Islet precursor cell (in vitro differentiated cells): Measurements from ENCODE around the gene TRAF3IP1.
"Not testable (repeated sequence)": the region's sequence is repeated elsewhere in the genome, so short reads cannot be mapped to it uniquely, and the experiment has no call there.

Source experiments
- DNase-seq: peaks from one replicate; pipeline ENCODE4 v3.0.0-alpha.2; 2018

TRAF3IP1 gene

GRCh38 chr2:238344517-238344916 is 24.2 kb downstream of the TRAF3IP1 start:
- DNase-seq: no peak

DNA sequence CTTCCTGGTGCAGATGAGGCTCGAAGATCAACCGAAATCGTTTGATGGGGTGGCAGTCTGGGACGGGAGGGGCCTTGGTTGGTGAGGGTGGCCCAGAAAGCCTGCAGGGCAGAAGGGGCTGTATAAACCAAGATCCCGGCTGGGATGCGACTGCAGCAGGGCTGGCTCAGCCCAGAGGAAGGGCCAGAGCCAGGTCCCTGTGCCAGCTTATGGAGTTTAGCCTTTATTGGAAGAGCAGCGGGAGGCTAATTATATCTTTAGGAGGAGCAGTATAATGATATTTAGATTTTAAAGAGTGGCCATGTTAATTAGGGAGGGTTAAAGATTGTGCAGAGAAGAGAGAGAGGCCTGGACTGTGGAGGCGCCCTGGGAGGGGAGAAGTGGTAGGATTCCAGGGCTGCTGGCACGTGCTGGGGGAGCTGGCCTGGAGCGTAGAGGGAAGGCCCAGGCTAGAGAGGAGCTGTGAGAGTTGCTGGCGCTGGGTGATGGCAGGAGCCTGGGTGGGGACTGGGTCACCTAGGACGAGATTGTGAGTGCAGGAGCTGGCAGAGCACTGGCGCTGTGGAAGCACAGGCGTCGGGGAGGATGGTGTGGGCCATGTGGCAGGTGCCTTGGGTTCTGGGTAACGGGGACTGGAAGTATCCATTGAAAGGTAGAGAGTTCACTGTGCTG is 25.1 kb downstream of the TRAF3IP1 start:
- DNase-seq: no peak

DNA sequence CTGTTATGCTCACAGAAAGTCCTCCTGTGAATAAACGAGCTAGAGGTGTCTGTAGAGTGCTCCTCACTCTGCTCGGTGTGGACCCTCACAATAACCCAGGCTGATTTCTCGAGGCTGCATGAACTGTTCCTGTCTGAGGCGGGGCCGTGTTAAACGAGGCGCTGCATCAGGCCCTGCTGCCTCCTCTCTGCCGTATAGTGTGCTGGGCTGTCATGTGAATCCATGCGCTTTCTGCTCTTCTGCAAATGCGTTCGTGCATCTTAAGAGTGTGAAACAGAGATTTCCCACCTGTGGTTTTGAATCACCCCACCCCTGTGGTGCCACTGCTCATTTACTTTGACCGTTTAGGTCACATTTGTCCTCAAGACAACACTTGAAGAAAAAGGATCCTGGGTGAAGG is 26.2 kb downstream of the TRAF3IP1 start:
- DNase-seq: no peak

DNA sequence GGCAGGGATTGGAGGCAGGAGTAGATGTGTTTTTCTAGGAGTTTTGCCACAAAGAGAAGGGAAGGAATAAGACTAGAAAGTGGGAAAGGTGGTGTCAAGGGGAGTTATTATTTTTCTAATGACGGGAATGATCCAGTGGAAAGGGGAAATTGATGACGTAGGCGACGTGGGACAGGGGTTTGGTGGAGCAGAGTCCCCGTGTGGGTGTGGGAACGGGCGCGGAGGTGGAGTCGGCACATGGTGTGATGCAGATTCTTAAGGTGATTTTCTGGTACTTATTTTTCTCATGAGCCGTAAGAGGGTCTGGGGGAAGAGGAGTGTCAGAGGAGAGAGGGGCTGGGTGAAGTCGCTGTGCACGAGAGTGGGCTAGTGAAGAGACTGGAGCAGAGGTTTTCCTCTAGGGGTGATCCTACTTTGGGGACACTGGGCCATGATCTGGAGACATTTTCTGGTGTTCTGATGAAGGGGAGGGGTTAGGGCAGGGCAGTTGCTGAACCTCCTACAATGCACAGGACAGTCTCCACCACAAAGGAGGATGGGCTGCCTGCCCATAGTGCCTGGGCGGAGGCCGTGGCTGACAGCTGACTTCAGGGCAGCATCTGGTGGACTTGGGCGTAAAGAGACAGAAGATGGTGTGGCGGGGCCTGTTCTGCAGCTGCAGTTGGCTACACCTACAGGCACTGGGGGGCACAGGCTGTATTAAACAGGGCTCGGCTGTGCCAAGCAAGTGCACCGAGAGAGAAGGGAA is 30.0 kb downstream of the TRAF3IP1 start:
- no peak for DNase-seq

DNA sequence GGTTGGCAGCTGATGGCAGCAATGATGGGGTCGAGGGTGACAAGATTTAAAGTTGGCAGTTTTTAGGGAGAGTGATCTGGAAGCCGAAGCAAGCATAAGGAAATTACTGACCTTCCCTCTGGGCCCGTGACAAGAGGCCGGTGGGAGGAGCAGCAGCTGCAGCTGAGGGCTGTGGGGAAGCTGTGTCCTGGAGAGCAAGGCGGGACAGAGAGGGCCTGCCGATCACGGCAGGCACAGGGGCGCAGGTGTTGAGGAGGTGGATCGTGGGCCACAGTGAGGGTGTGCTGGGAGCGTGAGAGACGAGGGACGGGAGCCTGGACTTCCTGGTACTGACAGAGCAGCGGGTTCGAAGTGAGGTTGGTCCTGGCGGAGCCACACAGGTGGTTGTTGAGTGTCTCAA is 31.0 kb downstream of the TRAF3IP1 start:
- DNase-seq: no peak

DNA sequence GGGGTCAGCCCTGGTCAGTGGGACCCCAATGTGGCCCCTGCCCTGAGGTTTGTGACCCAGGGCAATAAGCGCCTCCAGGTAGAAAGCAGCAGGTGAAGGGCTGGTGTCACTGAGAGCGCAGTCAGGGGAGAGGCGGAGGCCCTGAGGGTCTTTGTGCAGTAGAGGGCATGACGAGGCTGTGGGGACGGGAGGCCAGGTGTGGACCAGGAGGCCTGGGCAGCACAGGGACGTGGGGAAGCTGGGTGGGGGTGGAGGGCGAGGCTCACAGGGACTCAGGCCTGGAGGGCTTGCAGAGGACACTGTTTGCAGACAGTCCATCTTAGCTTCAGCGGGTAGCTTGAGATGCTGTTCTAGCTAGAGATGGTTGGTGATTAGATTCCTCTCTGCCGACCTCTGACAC is 32.0 kb downstream of the TRAF3IP1 start:
- peak; percentile 48 for DNase-seq

DNA sequence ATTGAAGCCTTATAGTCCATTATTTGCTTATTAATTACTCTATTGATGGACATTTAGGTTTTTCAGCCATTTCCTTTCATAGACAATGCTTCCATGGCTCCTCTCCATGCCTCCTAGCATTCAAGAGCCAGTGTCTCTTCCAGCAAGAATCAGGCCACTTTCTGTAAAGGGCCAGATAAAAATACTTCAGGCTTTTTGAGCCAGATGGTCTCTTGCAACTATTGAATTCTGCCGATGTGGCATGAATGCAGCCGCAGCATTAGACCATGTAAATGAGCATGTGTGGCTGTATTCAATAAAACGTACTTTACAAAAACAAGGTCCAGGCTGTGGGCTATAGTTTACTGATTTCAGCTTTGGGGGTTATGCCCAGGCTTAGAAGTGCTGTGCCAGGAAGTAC is 38.5 kb downstream of the TRAF3IP1 start:
- DNase-seq: no peak

DNA sequence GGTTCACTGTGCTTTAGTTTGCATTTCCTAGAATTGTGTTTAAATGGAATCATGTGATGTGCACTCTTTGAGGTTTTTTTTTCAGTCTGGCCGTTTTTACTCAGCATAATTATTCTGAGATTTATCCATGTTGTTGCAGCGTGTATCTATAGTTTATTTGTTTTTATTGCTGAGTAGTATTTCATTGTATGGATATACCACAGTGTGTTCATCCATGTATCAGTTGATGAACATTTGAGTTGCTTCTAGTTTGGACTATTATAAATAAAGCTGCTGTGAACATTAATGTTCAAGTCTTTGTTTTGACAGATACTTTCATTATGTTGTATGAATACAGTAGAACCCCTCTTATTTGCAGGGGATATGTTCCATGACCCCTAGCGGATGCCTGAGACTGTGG is 39.1 kb downstream of the TRAF3IP1 start:
- no peak for DNase-seq

- no peak for DNase-seq
Measured at GRCh38 chr2:238361877-238362276, 41.6 kb downstream of the TRAF3IP1 start.

- DNase-seq: no peak
Measured at GRCh38 chr2:238362626-238363025, 42.3 kb downstream of the TRAF3IP1 start.

- no peak for DNase-seq
Measured at GRCh38 chr2:238369591-238370040, 49.3 kb downstream of the TRAF3IP1 start.

DNA sequence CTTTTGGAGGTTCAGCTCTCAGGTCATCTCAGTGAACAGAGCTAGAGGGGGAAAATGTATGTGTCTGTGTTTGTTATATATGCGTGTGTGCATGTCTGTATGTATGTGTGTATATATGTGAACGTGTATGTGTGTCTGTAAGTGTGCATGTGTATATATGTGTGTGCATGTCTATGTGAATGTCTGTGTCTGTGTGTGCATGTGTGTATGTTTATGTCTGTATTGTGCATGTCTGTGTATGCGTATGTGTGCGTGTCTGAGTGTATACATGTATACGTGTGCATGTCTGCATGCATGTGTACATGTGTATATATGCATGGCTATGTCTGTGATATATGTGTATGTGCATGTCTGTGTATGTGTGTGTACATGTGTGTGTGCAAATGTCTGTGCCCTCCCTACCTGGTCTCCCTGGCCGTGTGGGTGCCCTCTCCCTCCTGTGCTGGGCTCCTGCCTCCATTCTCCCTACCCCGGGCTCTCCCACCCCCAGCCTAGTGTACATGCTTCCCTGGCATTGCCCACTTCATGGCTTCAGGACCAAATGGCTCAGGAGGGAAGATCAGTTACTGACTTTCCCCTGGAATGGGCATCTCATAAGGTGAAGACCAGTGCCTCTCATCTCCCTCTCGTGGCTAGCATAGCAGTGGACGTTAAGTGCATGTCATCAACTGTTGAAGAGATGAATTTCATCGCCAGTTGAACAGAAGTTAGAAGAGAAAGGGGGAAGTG is 49.9 kb downstream of the TRAF3IP1 start:
- DNase-seq: no peak

DNA sequence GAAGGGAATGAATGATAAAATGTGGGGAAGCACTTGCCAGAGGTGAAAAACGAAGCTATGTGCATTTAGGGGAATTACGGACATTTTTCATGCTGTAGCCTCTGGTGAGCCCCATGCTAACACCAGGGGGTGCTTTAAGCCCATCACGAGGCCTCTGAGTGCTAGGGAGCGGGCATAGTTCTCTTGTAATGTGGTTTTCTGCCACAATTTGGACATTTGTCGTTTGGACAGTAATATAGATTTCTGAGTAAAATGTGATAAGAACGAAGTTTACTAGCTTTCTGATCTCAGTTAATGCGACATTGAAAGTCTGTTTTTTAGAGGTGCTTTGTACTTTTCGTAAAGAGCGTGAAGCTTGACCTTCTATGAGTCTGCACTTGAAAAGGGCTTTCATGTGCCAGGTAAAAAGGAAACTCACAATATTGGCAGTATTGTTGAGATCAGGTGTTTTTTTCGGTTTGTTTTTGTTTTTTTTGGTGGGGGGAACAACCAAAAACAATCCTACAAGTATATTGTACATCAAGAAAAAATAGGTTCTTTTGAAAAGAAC is 50.6 kb downstream of the TRAF3IP1 start:
- DNase-seq: no peak

DNA sequence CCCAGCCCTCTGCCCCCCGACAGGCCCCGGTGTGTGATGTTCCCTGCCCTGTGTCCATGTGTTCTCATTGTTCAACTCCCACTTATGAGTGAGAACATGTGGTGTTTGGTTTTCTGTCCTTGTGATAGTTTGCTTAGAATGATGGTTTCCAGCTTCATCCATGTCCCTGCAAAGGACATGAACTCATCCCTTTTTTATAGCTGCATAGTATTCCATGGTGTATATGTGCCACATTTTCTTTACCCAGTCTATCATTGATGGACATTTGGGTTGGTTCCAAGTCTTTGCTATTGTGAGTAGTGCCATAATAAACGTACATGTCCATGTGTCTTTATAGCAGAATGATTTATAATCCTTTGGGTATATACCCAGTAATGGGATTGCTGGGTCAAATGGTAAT is 52.0 kb downstream of the TRAF3IP1 start:
- not testable (repeated sequence) for DNase-seq

- no peak for DNase-seq
Measured at GRCh38 chr2:238376884-238377391, 56.6 kb downstream of the TRAF3IP1 start.

DNA sequence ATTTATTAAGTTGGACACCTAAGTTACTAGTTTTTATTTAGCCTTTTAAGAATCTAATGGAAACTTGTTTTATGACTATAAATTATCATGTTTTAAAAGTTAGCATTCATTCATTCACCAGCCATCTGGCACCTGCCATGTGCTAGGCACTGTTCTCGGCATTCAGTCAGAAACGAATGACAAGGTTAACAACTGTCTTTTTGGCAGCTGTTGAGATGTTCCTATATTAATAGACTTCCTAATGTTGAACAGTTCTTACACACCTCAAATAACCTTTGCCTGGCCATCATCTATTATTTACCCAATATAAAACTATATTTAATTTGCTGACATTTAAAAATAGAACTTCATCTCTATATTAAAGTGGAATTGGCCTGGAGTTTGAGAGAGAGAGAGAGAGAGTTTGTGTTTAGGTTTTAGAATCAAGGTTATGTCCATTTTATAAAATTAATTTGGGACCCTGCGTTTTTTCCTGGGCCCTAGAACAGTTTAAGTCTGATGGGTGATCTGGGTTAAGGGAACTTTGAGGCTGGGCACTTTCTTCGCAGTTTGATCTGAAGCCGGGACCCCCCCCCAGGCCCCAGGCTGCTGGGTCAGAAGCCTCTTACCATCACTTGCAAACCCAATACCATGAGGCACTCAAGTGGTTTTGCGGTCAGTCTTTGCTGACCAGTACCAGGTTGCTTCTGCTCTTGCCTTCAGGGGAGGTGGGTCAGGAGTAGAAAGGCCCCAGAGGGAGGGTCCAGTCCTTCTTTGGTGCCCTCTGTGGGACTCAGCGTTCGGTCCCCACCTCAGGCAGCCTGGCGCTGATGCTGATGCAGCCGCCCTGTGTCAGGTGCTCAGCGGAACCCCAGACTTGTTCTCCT is 58.1 kb downstream of the TRAF3IP1 start:
- no peak for DNase-seq

DNA sequence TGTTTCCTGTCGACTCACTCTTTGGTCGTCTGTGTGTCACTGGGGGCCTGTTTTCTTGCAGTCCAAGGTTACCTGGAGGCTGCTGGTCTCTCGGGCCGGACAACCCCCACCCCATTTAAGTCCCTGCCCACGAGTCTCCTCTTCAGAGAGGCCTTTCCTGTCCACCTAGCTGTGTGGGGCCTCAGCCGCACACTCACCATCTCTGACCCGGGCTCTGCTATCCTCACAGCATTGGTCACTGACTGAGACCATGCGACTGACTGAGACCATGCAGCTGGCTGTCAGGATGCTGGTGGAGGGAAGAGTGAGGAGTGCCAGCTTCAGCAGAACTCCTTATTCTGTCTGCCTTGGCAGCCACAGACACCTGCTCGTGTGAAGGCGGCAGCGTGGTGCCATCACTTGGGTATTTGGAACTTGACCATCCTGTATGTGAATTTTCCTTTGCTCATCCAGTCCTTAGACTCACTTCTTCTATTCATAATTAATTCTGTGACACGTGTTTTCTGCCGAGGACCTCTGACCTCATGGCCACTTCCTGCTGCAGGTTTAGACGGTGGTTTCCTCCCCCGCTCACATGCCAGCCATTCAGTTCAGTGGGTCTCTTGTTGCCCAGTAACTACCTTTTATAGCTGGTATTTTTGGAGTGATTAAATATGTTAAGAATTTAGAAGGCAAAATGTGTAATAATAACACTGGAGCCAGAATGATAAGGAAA is 58.9 kb downstream of the TRAF3IP1 start:
- peak; percentile 88 for DNase-seq

- peak; percentile 68 for DNase-seq
Measured at GRCh38 chr2:238380336-238380735, 60.0 kb downstream of the TRAF3IP1 start.

GRCh38 chr2:238380785-238381184 is 60.5 kb downstream of the TRAF3IP1 start:
- DNase-seq: no peak

GRCh38 chr2:238381341-238382115 is 61.2 kb downstream of the TRAF3IP1 start:
- DNase-seq: no peak

DNA sequence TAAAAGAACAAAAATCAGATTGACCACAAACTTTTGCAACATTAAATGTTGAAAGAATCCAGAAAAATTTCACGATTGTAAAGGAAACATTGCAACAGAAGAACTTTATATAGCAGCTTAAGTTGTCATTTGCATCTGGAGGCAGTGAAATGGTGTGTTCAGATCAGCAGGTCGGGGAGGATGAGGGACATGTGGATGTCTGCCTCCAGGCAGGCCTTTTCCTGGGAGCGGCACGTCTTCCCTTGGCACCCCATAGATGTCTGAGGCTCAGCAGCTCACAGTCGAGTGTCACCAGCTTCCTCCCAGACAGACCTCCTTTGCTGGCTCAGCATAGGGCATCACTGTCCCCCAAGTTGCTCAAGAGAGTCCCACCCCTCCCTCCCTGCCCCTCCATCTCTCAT is 62.1 kb downstream of the TRAF3IP1 start:
- no peak for DNase-seq
